HCT116 (cell line): Measurements from ENCODE around the gene MED15. TPM values are rescaled to one million over a fixed set of nuclear protein-coding genes. Genes with fewer than 3 reads are reported as not detected.

Source experiments
- ATAC-seq: fragments of 200-7000 bp; cut with Tn5 transposase; 2 replicates; pipeline ENCODE4 v1.9.1; 2020; ENCODE audit warnings: mild to moderate bottlenecking, moderate library complexity
- BruUV-seq: library from RNA; stranded (reverse); fragments of 400-500 nt; replicated peaks from 2 replicates; lab custom pipeline; 2021; lab: Mats Ljungman, UMichigan
- CTCF ChIA-PET: fragments of 300-600 bp; sonication (Branson Sonifier 250); formaldehyde crosslinking; loops from one replicate; lab custom pipeline; 2021; ENCODE audit warnings: antibody characterized with exemption; lab: Charles Lee
- POLR2A ChIA-PET: fragments of 300-600, 350-600 bp; sonication (Branson Sonifier 250); formaldehyde crosslinking; loops from one replicate; lab custom pipeline; 2021; ENCODE audit warnings: antibody characterized with exemption; lab: Charles Lee
- RAD21 ChIA-PET, 2 experiments: fragments of 300-600 bp; sonication (Branson Sonifier 250); formaldehyde crosslinking; loops; one replicate each; lab custom pipeline; 2023; ENCODE audit warnings: low total read pairs in 2 of 2; ENCODE audit not compliant: uncharacterized antibody in 2 of 2, unreplicated experiment in 2 of 2, low non-redundant PET in 1 of 2; lab: Charles Lee
- DNase-seq: peaks from one replicate; pipeline ENCODE4 v3.0.0-alpha.2; 2010; ENCODE audit warnings: low read depth, low spot score
- H2AFZ ChIP-seq: fragments of 200-600 bp; shearing (Covaris generic), sonication (generic); 2 replicates; pipeline ENCODE4 v1.6.1; 2017; ENCODE audit warnings: low read depth, mixed run types, mixed read lengths, antibody characterized with exemption, low read length; ENCODE audit not compliant: poor library complexity, severe bottlenecking
- H3K27ac ChIP-seq: 2 replicates; pipeline ENCODE4 v1.5.1; 2012; ENCODE audit warnings: low read depth, low read length
- H3K27me3 ChIP-seq: fragments of 200-600 bp; sonication (generic); 2 replicates; pipeline ENCODE4 v1.6.1; 2016; ENCODE audit warnings: mixed run types, low read length, mixed read lengths; ENCODE audit not compliant: insufficient read depth
- H3K36me3 ChIP-seq, 2 experiments: fragments of 200-500 bp in 1 of 2; fragments of 200-600 bp in 1 of 2; sonication (Bioruptor generic) in 1 of 2; sonication (generic) in 1 of 2; 2 replicates each; pipeline versions ENCODE4 v1.5.1 to v1.6.1; 2014 to 2016; ENCODE audit warnings: low read length in 2 of 2, inconsistent platforms in 1 of 2, mixed read lengths in 1 of 2, mixed run types in 1 of 2; ENCODE audit not compliant: insufficient read depth in 2 of 2, control insufficient read depth in 1 of 2
- H3K4me1 ChIP-seq, 2 experiments: fragments of 200-600 bp in 1 of 2; sonication (generic) in 1 of 2; 2 replicates each; pipeline versions ENCODE4 v1.5.1 to v1.6.1; 2012 to 2017; ENCODE audit warnings: low read length in 2 of 2, inconsistent platforms in 1 of 2, mild to moderate bottlenecking in 1 of 2, mixed read lengths in 1 of 2, mixed run types in 1 of 2, moderate library complexity in 1 of 2; ENCODE audit not compliant: insufficient read depth in 2 of 2, control insufficient read depth in 1 of 2
- H3K4me2 ChIP-seq: fragments of 200-600 bp; sonication (generic); 2 replicates; pipeline ENCODE4 v1.6.1; 2017; ENCODE audit warnings: mixed run types, low read length, mixed read lengths
- H3K4me3 ChIP-seq, 2 experiments: fragments of 200-600 bp in 1 of 2; sonication (generic) in 1 of 2; replicated peaks in 1 of 2; 2 replicates each; pipeline ENCODE4 v1.5.1; 2011 to 2016; ENCODE audit warnings: low read length in 2 of 2, control low read depth in 1 of 2, low read depth in 1 of 2, mild to moderate bottlenecking in 1 of 2, mixed read lengths in 1 of 2, mixed run types in 1 of 2
- H3K79me2 ChIP-seq: fragments of 200-600 bp; sonication (generic); 2 replicates; pipeline ENCODE4 v1.6.1; 2017; ENCODE audit warnings: mild to moderate bottlenecking, mixed run types, low read length, moderate library complexity, mixed read lengths; ENCODE audit not compliant: insufficient read depth
- H3K9ac ChIP-seq: fragments of 200-600 bp; sonication (generic); 2 replicates; pipeline ENCODE4 v1.6.1; 2016; ENCODE audit warnings: low read length, mixed read lengths
- H3K9me2 ChIP-seq: fragments of 200-600 bp; sonication (generic), shearing (Covaris generic); 2 replicates; pipeline ENCODE4 v1.6.1; 2017; ENCODE audit warnings: mixed run types, mild to moderate bottlenecking, moderate library complexity; ENCODE audit not compliant: insufficient read depth
- H3K9me3 ChIP-seq, 2 experiments: fragments of 200-500 bp in 1 of 2; fragments of 200-600 bp in 1 of 2; sonication (Bioruptor generic) in 1 of 2; sonication (generic) in 1 of 2; 2 replicates each; pipeline ENCODE4 v1.6.1; 2014 to 2017; ENCODE audit warnings: low read length in 2 of 2, mixed read lengths in 2 of 2, inconsistent platforms in 1 of 2, low read depth in 1 of 2, mild to moderate bottlenecking in 1 of 2, mixed run types in 1 of 2, moderate library complexity in 1 of 2; ENCODE audit not compliant: control insufficient read depth in 1 of 2, insufficient read depth in 1 of 2
- H4K20me1 ChIP-seq: fragments of 200-600 bp; sonication (generic), shearing (Covaris generic); 2 replicates; pipeline ENCODE4 v1.6.1; 2017; ENCODE audit warnings: mixed run types, mild to moderate bottlenecking, moderate library complexity; ENCODE audit not compliant: insufficient read depth
- ATF3 ChIP-seq: IDR thresholded peaks from 2 replicates; pipeline ENCODE4 v1.6.1; 2012
- CTCF ChIP-seq, 3 experiments: fragments of 200-600 bp in 1 of 3; sonication (generic) in 1 of 3; IDR thresholded peaks in 2 of 3; conservative IDR thresholded peaks in 1 of 3; 2 replicates each; pipeline ENCODE4 v1.5.1; 2012 to 2017; ENCODE audit warnings: low read depth in 2 of 3, low read length in 2 of 3, antibody characterized with exemption in 1 of 3, borderline replicate concordance in 1 of 3, control low read depth in 1 of 3, mild to moderate bottlenecking in 1 of 3, mixed read lengths in 1 of 3, mixed run types in 1 of 3, moderate library complexity in 1 of 3; ENCODE audit not compliant: insufficient read depth in 1 of 3
- EGR1 ChIP-seq: IDR thresholded peaks from 2 replicates; pipeline ENCODE4 v1.6.1; 2012; ENCODE audit warnings: low read depth
- MAX ChIP-seq: IDR thresholded peaks from 2 replicates; pipeline ENCODE4 v1.6.1; 2012
- POLR2AphosphoS5 ChIP-seq: IDR thresholded peaks from 2 replicates; pipeline ENCODE4 v1.6.1; 2011; ENCODE audit warnings: mild to moderate bottlenecking, low read depth, low read length, moderate library complexity
- ZBTB33 ChIP-seq: IDR thresholded peaks from 2 replicates; pipeline ENCODE4 v1.6.1; 2011; ENCODE audit warnings: mild to moderate bottlenecking, low read length, moderate library complexity; ENCODE audit not compliant: insufficient replicate concordance; ENCODE audit errors: extremely low read depth
- intact Hi-C: fragments of 100-400 bp; cut with micrococcal nuclease; formaldehyde crosslinking; loops from 2 replicates; pipeline ENCODE4 v1.10.0; 2022
- total RNA-seq: library from RNA; stranded (reverse); gene quantifications from one replicate; pipeline ENCODE4 v1.2.1, GENCODE V29; 2021; ENCODE audit not compliant: unreplicated experiment

The MED15 gene
- total RNA-seq, 1 experiment from 2014 or later = 81.3 TPM

- Histone ChIP-seq H3K79me2 (peaks cover 20% of the 10 kb centered on the region; the same call in 1 of the 2 replicates), H3K27ac (no peak overlapping the region), H4K20me1 (no peaks in the 10 kb centered on the region), H3K9me3 (no peaks in the 10 kb centered on the region), H3K36me3 (peaks cover 27 to 78% of the 10 kb centered on the region in 2 experiments), H3K9ac (no peak overlapping the region), H3K9me2 (no peaks in the 10 kb centered on the region), H3K27me3 (no peaks in the 10 kb centered on the region), H2AFZ (no peak overlapping the region), H3K4me1 (peaks cover 39 to 50% of the 10 kb centered on the region in 2 experiments), H3K4me3 (no peak overlapping the region), H3K4me2 (no peak overlapping the region)
- intact Hi-C loops = no loop called here
- ChIA-PET CTCF (interaction anchor here (1.7 kb wide), 1 partner anchor 153 kb away, joined by 9 read pairs; no protein-coding TSS in a partner anchor), POLR2A (no interaction called here), RAD21 (no interaction called here)
- TF ChIP-seq EGR1 (no peak), MAX (no peak), CTCF (IDR thresholded peaks at IDR 0.05 in 2 of 3, conservative IDR thresholded peaks at IDR 0.05 in 1 of 3; ENCODE audit: borderline replicate concordance in 1 of 3, insufficient read depth in 1 of 3, low read depth in 2 of 3, low read length in 2 of 3) (peak; percentile 21 to 88 (median 79); a peak in 4 of 6 replicates), ATF3 (no peak), ZBTB33 (no peak), POLR2AphosphoS5 (no peak)
- no TSS peak for BruUV-seq
- DNase-seq = no peak
- ATAC-seq = no peak
Measured at GRCh38 chr22:20571531-20572007, 64.2 kb downstream of the MED15 start.
